ENCODE results near the gene COPS4. TPM values are rescaled to one million over a fixed set of nuclear protein-coding genes. Genes with fewer than 3 reads are reported as not detected.
"Not testable (repeated sequence)": the region's sequence is repeated elsewhere in the genome, so short reads cannot be mapped to it uniquely, and the experiment has no call there.

Gene COPS4
- total RNA-seq, 6 donors from 2014 or later, result 9.4 to 50.9 (median 33.3) TPM

- peaks cover 0 to 3% (median 0%) of the 10 kb centered on the region in 4 donors for H3K36me3 ChIP-seq
- no peak overlapping the region for H3K4me3 ChIP-seq
- no peak for DNase-seq
- WGBS, 2 donors, result 86 to 91% methylated on average over 14 of the region's 14 CpGs
- no peaks in the 10 kb centered on the region for H3K9me3 ChIP-seq
- peak in 1 of 2 donors; percentile 82 for ATAC-seq (ENCODE audit: low FRiP score in 2 of 2)
- peaks cover 0 to 3% (median 0%) of the 10 kb centered on the region in 4 donors for H3K4me1 ChIP-seq
- no peak for TF ChIP-seq EP300 (IDR thresholded peaks at IDR 0.05)
- TF ChIP-seq POLR2A (IDR thresholded peaks at IDR 0.05), result no peak
- TF ChIP-seq, protein P1, sequence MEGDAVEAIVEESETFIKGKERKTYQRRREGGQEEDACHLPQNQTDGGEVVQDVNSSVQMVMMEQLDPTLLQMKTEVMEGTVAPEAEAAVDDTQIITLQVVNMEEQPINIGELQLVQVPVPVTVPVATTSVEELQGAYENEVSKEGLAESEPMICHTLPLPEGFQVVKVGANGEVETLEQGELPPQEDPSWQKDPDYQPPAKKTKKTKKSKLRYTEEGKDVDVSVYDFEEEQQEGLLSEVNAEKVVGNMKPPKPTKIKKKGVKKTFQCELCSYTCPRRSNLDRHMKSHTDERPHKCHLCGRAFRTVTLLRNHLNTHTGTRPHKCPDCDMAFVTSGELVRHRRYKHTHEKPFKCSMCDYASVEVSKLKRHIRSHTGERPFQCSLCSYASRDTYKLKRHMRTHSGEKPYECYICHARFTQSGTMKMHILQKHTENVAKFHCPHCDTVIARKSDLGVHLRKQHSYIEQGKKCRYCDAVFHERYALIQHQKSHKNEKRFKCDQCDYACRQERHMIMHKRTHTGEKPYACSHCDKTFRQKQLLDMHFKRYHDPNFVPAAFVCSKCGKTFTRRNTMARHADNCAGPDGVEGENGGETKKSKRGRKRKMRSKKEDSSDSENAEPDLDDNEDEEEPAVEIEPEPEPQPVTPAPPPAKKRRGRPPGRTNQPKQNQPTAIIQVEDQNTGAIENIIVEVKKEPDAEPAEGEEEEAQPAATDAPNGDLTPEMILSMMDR (IDR thresholded peaks at IDR 0.05), result no peak
- no peak for TF ChIP-seq POLR2AphosphoS5 (IDR thresholded peaks at IDR 0.05)
- H3K27me3 ChIP-seq, result no peaks in the 10 kb centered on the region
- no peak overlapping the region for H3K27ac ChIP-seq
Measured at GRCh38 chr4:83043801-83044407, 8.9 kb downstream of the COPS4 start.

DNA sequence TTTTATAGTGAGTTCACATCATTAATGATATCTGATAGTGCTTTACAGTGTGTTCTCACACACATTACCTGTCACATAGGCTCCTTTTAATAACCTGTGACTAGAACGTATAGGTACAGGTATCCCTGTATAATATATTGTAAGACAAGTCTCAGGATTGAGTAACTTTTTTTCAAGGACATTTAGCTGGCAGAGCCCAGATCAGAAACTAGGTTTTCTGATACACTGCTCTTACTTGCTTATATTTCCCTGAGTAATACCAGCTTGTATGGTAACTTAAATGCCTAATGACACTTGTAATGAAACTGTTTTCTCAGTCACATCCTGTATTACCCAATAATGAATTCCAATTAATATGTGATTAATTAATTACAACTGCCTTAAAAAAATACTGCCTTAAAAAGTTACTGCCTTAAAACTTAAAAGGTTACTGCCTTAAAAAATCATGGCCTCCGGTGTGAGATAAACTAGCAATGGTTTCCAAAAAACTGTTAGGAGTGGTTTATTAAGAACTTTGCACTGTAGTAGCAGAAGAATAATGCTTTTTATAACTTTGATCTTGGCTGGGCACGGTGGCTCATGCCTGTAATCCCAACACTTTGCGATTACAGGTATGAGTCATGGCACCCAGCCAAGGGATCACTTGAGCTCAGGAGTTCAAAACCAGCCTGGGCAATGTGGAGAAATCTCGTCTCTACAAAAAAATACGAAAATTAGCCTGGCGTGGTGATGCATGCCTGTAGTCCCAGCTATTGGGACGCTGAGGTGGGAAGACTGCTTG lies 11.9 kb downstream of the COPS4 start:
- no peak for ATAC-seq (ENCODE audit: low FRiP score in 2 of 2)
- TF ChIP-seq POLR2A (IDR thresholded peaks at IDR 0.05) (no peak), EP300 (IDR thresholded peaks at IDR 0.05) (no peak), POLR2AphosphoS5 (IDR thresholded peaks at IDR 0.05) (no peak)
- TF ChIP-seq, protein P1 (IDR thresholded peaks at IDR 0.05), result no peak
- Histone ChIP-seq H3K36me3 (peaks cover 4 to 31% (median 11%) of the 10 kb centered on the region in 4 donors), H3K4me1 (peaks cover 0 to 3% (median 0%) of the 10 kb centered on the region in 4 donors), H3K4me3 (no peak overlapping the region), H3K9me3 (no peaks in the 10 kb centered on the region), H3K27ac (no peak overlapping the region), H3K27me3 (no peaks in the 10 kb centered on the region)
- no peak for DNase-seq
- WGBS, 2 donors, result 79 to 80% methylated on average over 8 of the region's 8 CpGs

DNA sequence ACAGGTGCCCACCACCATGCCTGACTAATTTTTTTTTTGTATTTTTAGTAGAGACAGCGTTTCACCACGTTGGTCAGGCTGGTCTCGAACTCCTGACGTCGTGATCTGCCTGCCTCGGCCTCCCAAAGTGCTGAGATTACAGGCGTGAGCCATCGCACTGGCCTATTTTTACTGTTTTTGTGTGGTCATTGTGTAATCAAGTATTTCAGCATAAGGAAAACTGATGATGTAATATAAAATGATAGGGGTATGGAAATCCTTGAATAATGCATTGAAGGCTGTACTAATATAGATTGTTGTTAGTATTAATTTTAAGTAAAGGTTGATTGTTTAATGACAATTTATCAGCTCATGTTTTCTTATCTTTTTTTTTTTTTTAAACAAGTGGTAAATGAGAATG lies 13.8 kb downstream of the COPS4 start:
- not testable (repeated sequence) for DNase-seq; H3K4me3 ChIP-seq; H3K4me1 ChIP-seq; H3K9me3 ChIP-seq; H3K27me3 ChIP-seq; ATAC-seq (ENCODE audit: low FRiP score in 2 of 2); H3K27ac ChIP-seq
- H3K36me3 ChIP-seq, result peaks cover 4 to 46% (median 20%) of the 10 kb centered on the region in 4 donors
- 82 to 84% methylated on average over 8 of the region's 8 CpGs for WGBS, 2 donors

GRCh38 chr4:83054928-83055327 lies 19.9 kb downstream of the COPS4 start:
- Histone ChIP-seq H3K9me3 (no peaks in the 10 kb centered on the region), H3K27ac (no peak overlapping the region), H3K27me3 (no peaks in the 10 kb centered on the region), H3K4me1 (no peaks in the 10 kb centered on the region), H3K4me3 (no peak overlapping the region), H3K36me3 (peaks cover 19 to 68% (median 25%) of the 10 kb centered on the region in 4 donors)
- no peak for ATAC-seq (ENCODE audit: low FRiP score in 2 of 2)
- TF ChIP-seq, protein P1 (IDR thresholded peaks at IDR 0.05), result peak in 2 of 6 experiments; percentile 15
- no peak for TF ChIP-seq POLR2AphosphoS5 (IDR thresholded peaks at IDR 0.05)
- no peak for DNase-seq

- H3K9me3 ChIP-seq, result no peaks in the 10 kb centered on the region
- H3K27ac ChIP-seq, result no peak overlapping the region
- no peak for ATAC-seq (ENCODE audit: low FRiP score in 2 of 2)
- TF ChIP-seq, protein P1 (IDR thresholded peaks at IDR 0.05), result no peak
- TF ChIP-seq EP300 (IDR thresholded peaks at IDR 0.05) (no peak), POLR2A (IDR thresholded peaks at IDR 0.05) (no peak), POLR2AphosphoS5 (IDR thresholded peaks at IDR 0.05) (no peak)
- H3K36me3 ChIP-seq, result peaks cover 20 to 87% (median 38%) of the 10 kb centered on the region in 4 donors
- WGBS, 2 donors, result 91 to 93% methylated on average over 4 of the region's 4 CpGs
- no peak for DNase-seq
- no peak overlapping the region for H3K4me3 ChIP-seq
- no peaks in the 10 kb centered on the region for H3K27me3 ChIP-seq
- H3K4me1 ChIP-seq, result no peaks in the 10 kb centered on the region
Measured at GRCh38 chr4:83062739-83063138, 27.8 kb downstream of the COPS4 start.

All from upper lobe of left lung (tissue), 6 donors.